Sigmoid colon (tissue), 3 donors: Measurements from ENCODE around the gene L1TD1.
"Not testable (repeated sequence)": the region's sequence is repeated elsewhere in the genome, so short reads cannot be mapped to it uniquely, and the experiment has no call there.

ENCODE experiments used
- CTCF ChIP-seq, 4 experiments: fragments of 450-650 bp in 3 of 4; fragments of 200-600 bp in 1 of 4; IDR thresholded peaks; one replicate each; pipeline ENCODE4 v1.5.1; 2016 to 2019; ENCODE audit warnings: antibody characterized with exemption in 4 of 4, mild to moderate bottlenecking in 3 of 4, moderate library complexity in 2 of 4
- POLR2A ChIP-seq, 2 donors: fragments of 450-650 bp; IDR thresholded peaks; one replicate each; pipeline ENCODE4 v1.6.1; 2016; ENCODE audit warnings: antibody characterized with exemption in 2 of 2, mild to moderate bottlenecking in 2 of 2, moderate library complexity in 2 of 2

- not testable (repeated sequence) for TF ChIP-seq CTCF, POLR2A (IDR thresholded peaks at IDR 0.05)
These were observed 24.3 kb upstream of the L1TD1 start for GRCh38 chr1:62170380-62170779.
